Measurements from ENCODE around the gene USP30. TPM values are rescaled to one million over a fixed set of nuclear protein-coding genes. Genes with fewer than 3 reads are reported as not detected.

Gene USP30
- total RNA-seq, 4 donors from 2014 or later, result 22.8 to 43.9 (median 26.0) TPM

- WGBS, result 92% methylated on average over 5 of the region's 5 CpGs
- no peak for DNase-seq (ENCODE audit: low spot score in 2 of 2)
- H3K36me3 ChIP-seq, result peaks cover 71% of the 10 kb centered on the region
- H3K9me3 ChIP-seq, result no peaks in the 10 kb centered on the region
- peaks cover 7% of the 10 kb centered on the region for H3K4me1 ChIP-seq
- H3K4me3 ChIP-seq, result no peak overlapping the region
- no peaks in the 10 kb centered on the region for H3K27me3 ChIP-seq
- H3K27ac ChIP-seq, result no peak overlapping the region
- TF ChIP-seq EP300 (IDR thresholded peaks at IDR 0.05) (no peak), POLR2AphosphoS5 (IDR thresholded peaks at IDR 0.05) (no peak), POLR2A (IDR thresholded peaks at IDR 0.05) (no peak), CTCF (IDR thresholded peaks at IDR 0.05) (no peak)
These were observed 52.8 kb downstream of the USP30 start for GRCh38 chr12:109105176-109105575.

GRCh38 chr12:109109746-109110350 lies 57.5 kb downstream of the USP30 start:
- no peak for DNase-seq (ENCODE audit: low spot score in 2 of 2)
- H3K9me3 ChIP-seq, result no peaks in the 10 kb centered on the region
- peak overlapping the region; percentile 88 for H3K27ac ChIP-seq
- WGBS, result 91% methylated on average over 6 of the region's 6 CpGs
- peaks cover 40% of the 10 kb centered on the region for H3K4me1 ChIP-seq
- H3K4me3 ChIP-seq, result no peak overlapping the region
- peaks cover 37% of the 10 kb centered on the region for H3K36me3 ChIP-seq
- TF ChIP-seq POLR2A (IDR thresholded peaks at IDR 0.05) (no peak), POLR2AphosphoS5 (IDR thresholded peaks at IDR 0.05) (no peak), CTCF (IDR thresholded peaks at IDR 0.05) (no peak), EP300 (IDR thresholded peaks at IDR 0.05) (no peak)
- no peaks in the 10 kb centered on the region for H3K27me3 ChIP-seq

- Histone ChIP-seq H3K27ac (peak overlapping the region; percentile 88), H3K9me3 (no peaks in the 10 kb centered on the region), H3K4me3 (peak overlapping the region; percentile 51), H3K4me1 (peaks cover 51% of the 10 kb centered on the region), H3K27me3 (no peaks in the 10 kb centered on the region), H3K36me3 (peaks cover 25% of the 10 kb centered on the region)
- peak; percentile 82 for TF ChIP-seq EP300 (IDR thresholded peaks at IDR 0.05)
- TF ChIP-seq CTCF (IDR thresholded peaks at IDR 0.05), result no peak
- peak in 2 of 3 donors; percentile 78 to 85 for TF ChIP-seq POLR2AphosphoS5 (IDR thresholded peaks at IDR 0.05)
- TF ChIP-seq POLR2A (IDR thresholded peaks at IDR 0.05), result no peak
- 1% methylated on average over 19 of the region's 28 CpGs for WGBS
- DNase-seq (ENCODE audit: low spot score in 2 of 2), result peak; percentile 93 to 94
These were observed 58.7 kb downstream of the USP30 start for GRCh38 chr12:109110988-109111495.

- peaks cover 65% of the 10 kb centered on the region for H3K4me1 ChIP-seq
- peak in 1 of 2 donors; percentile 6 for DNase-seq (ENCODE audit: low spot score in 2 of 2)
- H3K36me3 ChIP-seq, result peaks cover 11% of the 10 kb centered on the region
- H3K27me3 ChIP-seq, result no peaks in the 10 kb centered on the region
- H3K4me3 ChIP-seq, result no peak overlapping the region
- H3K9me3 ChIP-seq, result no peaks in the 10 kb centered on the region
- H3K27ac ChIP-seq, result peak overlapping the region; percentile 27
- 79% methylated on average over 11 of the region's 11 CpGs for WGBS
- TF ChIP-seq CTCF (IDR thresholded peaks at IDR 0.05) (no peak), POLR2A (IDR thresholded peaks at IDR 0.05) (no peak), POLR2AphosphoS5 (IDR thresholded peaks at IDR 0.05) (no peak), EP300 (IDR thresholded peaks at IDR 0.05) (no peak)
These were observed 60.5 kb downstream of the USP30 start for GRCh38 chr12:109112720-109113465.

DNA sequence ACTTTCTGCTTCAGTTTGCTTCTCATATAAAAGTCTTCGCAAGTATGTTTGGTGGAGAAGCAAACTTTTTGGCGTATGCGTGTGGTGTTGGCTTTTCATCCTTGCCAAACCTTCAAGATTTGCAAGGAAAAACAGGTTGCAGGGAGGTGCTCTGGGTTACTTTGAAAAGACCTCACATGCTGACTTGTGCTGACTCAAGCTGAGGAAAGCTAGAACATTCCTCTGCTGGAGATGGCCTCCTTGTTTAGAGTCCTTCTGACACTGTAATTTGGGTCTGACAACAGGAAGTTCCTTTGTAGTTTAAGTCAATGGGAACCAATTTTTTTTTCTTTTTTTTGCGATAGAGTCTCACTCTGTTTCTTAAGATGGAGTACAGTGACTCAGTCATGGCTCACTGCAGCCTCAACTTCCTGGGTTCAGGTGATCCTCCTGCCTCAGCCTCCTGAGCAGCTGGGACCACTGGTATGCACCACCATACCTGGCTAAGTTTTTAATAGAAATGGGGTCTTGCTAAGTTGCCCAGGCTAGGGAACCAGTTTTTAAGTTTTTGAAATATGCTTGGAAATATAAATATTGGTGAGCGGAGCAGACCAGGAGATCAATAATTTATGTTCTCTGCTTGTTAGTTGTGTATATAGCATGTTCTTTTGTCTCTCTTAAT lies 61.4 kb downstream of the USP30 start:
- Histone ChIP-seq H3K27ac (peak overlapping the region; percentile 27), H3K36me3 (peaks cover 2% of the 10 kb centered on the region), H3K9me3 (no peaks in the 10 kb centered on the region), H3K4me1 (peaks cover 65% of the 10 kb centered on the region), H3K27me3 (no peaks in the 10 kb centered on the region), H3K4me3 (no peak overlapping the region)
- TF ChIP-seq CTCF (IDR thresholded peaks at IDR 0.05) (no peak), EP300 (IDR thresholded peaks at IDR 0.05) (no peak), POLR2AphosphoS5 (IDR thresholded peaks at IDR 0.05) (no peak), POLR2A (IDR thresholded peaks at IDR 0.05) (no peak)
- 67% methylated on average over 5 of the region's 5 CpGs for WGBS
- DNase-seq (ENCODE audit: low spot score in 2 of 2), result no peak

Data from suprapubic skin (tissue), 4 donors.